T47D (cell line): Measurements from ENCODE around the gene TWIST2.

Source experiments
- DNase-seq, 2 experiments: peaks; one replicate each; pipeline versions ENCODE4 v3.0.0 to v3.0.0-alpha.2; 2011 to 2012; ENCODE audit warnings: low read depth in 1 of 2, low spot score in 1 of 2
- JUND ChIP-seq: IDR thresholded peaks from 2 replicates; pipeline ENCODE4 v1.6.1; 2012; ENCODE audit warnings: low read depth
- in situ Hi-C: cut with HindIII; loops from 2 replicates; pipeline ENCODE4 v1.10.0; 2016; ENCODE audit warnings: low sequenced_read_pairs, low pct_unique_long_range_greater_than_20kb

The TWIST2 gene

DNA sequence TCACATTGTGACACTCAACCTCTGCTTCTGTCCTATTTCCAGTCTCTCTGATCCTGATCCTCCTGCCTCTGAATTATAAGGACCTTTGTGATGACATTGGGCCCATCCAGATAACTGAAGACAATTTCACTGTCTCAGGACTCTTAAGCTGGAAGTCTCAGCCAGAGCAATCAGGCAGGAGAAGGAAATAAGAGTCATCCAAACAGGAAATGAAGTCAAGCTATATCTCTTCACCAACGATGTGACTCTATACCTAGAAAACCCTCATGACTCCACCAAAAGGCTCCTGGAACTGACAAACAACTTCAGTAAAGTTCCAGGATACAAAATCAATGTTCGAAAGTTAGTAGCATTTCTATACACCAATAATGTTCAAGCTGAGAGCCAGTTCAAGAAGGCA is 29.3 kb upstream of the TWIST2 start:
- no peak for DNase-seq
- TF ChIP-seq JUND: no peak
- in situ Hi-C loops: no loop called here

DNA sequence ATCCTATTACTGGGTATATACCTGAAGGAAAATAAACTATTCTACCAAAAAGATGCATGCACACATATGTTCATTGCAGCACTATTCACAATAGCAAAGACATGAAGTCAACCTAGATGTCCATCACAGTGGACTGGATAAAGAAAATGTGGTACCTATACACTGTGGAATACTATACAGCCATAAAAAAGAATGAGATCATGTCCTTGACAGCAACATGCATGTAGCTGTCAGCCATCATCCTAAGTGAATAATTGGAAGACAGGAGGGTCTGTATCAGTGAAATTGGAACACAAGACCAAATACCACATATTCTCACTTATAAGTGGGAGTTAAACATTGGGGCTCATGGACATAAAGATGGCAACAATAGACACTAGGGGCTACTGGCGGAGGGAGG is 27.7 kb upstream of the TWIST2 start:
- in situ Hi-C loops: no loop called here
- no peak for DNase-seq
- TF ChIP-seq JUND: no peak

DNA sequence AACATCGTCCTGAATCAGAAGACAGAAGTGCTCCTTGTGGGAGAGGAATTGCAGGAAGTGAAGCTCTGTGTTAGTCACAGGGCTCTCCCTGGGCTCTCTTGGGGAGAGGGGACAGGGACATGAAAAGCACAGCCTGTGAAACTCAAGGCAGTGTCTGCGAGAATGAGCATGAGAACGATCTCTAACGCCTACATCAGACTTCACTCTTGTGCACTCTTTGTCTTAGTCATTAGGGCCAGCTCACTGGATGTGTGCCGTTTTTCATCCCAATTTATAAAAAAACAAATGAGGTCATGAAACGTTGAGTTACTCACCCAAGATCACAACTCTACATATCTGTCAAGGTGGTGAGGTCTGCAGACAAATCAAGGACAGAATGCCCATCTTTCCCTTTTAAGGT is 27.0 kb upstream of the TWIST2 start:
- in situ Hi-C loops: no loop called here
- DNase-seq: no peak
- no peak for TF ChIP-seq JUND

DNA sequence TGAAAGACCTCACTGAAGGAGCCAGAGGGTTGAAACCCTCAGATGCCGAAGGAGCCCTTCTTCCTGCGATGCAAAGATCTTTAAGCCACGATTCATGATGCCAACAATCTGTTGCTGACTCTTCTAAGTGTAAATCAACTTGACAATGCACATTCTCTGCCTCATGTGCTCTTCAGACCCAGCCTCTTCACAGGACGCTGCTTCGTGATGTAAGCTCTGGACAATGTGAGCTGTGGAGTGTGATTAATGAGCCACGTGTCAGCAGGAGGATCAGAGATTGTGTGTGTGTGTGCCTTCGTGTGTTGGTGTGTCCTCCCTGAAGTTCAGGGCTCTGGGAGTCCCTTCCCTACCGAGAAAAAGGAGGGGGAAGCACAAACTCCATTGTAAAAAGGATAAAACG is 26.5 kb upstream of the TWIST2 start:
- TF ChIP-seq JUND: no peak
- DNase-seq: no peak
- in situ Hi-C loops: no loop called here

DNA sequence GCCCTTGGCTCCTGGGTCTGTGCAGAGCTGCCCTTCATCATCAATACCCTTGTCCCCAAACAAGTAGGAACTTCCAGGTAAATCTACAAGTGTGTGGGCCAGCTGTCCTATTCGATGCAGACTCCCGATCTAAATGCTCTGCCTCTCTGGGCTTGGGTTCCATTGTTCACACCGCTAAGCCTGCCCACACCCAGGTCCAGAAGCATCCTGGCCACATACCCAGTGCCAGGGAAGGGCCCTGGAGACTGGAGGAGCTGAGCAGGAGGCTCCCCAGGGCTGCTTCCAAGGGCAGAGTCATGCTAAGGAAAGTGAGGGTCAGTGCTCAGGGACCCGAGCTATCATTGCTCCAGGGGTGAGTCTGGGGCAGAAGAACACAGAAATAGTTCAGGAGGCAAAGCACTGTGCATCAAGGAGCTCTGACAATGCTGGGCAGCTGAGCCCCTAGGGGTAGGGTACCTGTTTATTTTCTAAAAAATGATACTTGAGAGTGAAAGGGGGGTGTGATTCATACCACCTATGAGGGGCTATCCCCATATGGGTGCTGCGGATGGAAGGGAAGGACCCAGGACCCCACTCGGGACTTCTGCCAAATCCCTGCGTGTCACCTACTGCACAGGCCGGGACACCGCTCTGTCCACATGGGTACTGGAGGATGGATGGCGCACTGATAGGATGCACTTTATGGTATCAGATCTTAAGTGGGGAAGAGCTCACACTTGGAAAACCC is 25.8 kb upstream of the TWIST2 start:
- DNase-seq: no peak
- in situ Hi-C loops: no loop called here
- TF ChIP-seq JUND: no peak

DNA sequence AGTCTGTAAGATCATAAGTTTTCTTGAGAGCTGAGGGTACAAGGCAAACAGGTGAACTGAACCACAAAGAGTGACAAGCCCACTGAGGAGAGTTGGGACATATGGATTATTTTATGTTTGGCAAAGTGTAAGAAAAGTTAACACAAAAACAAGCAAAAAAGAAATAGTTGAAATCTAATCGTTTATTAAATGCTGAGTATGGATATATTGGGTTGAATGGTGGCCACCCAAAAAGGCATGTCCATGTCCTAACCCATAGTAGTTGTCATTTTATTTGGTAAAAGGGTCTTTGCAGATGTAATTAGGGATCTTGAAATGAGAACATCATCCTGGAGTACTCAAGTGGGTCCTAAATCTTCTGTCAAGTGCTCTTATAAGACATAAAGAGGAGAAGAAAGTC is 24.9 kb upstream of the TWIST2 start:
- in situ Hi-C loops: no loop called here
- TF ChIP-seq JUND: no peak
- no peak for DNase-seq

DNA sequence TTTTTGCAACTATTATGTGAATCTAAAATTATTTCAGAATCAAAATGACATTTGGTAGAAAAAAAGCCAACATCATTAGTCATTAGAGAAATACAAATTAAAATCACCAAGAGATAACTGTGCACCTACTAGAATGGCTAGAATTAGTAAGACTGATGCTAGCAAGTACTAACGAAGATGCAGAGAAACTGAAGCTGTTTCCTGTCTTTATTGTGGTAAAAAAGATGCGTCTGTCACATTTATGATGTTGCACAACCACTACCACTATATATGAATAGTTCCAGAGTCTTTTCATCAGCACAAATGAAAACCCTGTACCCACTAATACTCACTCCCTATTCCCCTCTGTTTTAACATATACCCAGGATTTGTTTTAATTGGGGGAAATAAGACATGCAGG is 16.7 kb upstream of the TWIST2 start:
- in situ Hi-C loops: no loop called here
- DNase-seq: no peak
- no peak for TF ChIP-seq JUND

DNA sequence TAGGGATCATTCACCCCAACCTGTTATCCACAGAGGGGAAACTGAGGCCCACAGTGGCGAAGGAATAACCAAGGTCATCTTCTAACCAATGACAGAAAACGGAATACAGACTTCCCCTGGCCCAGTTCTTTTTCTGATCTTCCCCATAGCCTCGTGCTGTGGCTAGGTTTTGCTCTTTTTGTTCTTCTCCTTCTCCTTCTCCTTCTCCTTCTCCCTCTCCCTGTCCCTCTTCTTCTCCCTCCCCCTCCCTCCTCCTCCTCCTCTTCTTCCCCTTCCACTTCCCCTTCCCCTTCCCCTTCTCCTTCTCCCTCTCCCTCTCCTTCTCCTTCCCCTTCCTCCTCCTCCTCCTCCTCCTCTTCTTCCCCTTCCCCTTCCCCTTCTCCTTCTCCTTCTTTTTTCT is 12.9 kb upstream of the TWIST2 start:
- no peak for TF ChIP-seq JUND
- DNase-seq: no peak
- in situ Hi-C loops: no loop called here

DNA sequence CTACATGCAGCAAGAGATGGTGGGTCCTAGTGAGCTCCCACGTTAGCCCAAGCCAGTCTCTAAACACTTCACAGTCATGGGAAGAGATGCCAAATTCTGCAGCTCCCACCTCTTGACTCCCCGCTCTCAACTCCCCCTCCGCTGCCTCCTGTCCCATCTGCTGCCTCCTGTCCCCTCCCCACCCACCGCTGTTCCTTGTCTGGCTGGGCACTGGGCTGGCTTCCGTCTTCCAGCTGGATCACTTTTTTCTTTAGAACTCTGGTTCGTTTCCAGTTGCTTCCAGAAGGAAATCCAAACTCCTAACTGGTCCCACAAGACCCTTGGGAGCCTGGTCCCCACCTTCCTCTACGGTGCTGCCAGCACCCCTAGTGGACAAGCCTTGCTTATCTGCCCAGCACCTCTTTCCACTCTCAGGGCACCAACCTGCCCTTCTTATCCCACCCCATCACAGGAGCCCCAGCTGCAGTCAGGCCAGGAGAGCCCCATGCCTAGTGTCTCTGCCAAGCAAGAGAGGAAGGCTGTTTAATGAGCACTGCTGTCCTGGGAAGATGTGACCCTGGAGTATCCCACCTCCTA is 12.1 kb upstream of the TWIST2 start:
- in situ Hi-C loops: no loop called here
- TF ChIP-seq JUND: no peak
- DNase-seq: no peak

DNA sequence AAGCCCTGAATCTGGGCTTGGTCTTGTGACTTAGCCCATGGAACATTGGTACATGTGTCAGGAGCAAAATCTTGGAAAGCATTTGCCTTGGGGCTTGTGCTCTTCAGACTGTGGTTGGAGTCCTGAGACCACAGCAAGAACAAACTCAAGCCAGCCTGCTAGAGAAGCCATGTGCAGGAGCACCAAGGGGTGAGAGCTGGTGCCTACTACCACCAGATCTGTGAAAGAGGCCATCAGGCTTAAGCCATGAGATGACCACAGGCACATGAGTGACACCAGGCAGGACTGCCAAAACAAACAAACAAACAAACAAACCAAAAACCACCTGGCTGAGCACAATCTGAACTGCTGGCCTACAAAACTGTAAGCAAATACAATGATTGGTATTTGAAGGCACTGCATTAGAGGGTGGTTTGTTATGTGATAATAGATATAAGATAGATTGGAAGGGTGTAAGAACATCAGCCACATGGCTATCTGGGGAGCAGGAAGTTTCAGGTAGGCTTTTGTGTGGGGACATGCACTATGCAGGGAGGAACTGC is 9.0 kb upstream of the TWIST2 start:
- in situ Hi-C loops: no loop called here
- no peak for DNase-seq
- TF ChIP-seq JUND: no peak

DNA sequence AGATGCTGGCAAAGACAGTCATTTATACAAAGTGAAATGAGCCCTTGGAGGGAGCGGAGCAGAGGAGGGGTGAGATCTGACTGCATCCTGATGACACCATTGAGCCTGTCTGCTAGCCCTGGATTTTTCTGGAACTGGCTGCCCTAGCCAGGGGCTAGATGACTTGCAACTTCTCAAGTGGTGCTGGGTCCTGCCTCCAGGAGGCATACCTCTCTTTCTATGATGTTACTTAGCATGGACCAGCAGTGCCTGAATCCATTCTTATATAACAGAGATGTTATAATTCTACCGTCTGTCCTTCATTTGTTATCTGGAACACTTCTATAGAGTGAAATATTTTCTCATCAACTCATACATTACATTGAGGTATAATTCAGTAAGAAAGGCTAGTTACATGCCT is 8.5 kb upstream of the TWIST2 start:
- no peak for DNase-seq
- no peak for TF ChIP-seq JUND
- in situ Hi-C loops: no loop called here

DNA sequence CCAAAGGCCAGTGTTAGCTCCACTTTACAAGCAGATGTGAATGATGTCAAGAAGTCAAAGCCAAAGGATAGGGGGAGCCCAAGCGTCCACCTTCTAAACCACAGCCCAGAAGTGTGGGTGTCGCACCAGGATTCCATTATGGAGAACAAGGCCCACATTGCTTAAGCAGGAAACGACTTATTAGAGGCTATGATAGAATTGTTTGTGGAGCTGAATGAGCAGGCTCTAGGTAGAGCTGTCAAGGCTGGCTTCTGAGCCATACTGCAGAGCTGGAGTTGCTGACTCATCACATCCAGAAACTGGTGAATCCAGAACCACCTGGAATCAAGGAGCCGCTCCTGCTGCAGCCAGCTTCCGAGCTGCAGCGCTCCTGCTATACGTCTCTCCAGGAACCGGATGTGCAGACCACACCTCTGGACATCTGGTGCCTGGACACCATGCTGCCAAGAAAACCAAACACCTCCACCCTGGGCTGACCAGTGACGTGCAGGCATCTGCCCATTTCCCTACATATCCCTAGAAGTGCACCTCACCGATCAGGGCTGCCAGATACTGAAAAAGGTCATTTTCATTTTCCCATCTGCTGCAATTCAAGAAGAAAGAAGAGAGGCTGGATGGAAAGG is 6.2 kb upstream of the TWIST2 start:
- no peak for DNase-seq
- TF ChIP-seq JUND: no peak
- in situ Hi-C loops: no loop called here

DNA sequence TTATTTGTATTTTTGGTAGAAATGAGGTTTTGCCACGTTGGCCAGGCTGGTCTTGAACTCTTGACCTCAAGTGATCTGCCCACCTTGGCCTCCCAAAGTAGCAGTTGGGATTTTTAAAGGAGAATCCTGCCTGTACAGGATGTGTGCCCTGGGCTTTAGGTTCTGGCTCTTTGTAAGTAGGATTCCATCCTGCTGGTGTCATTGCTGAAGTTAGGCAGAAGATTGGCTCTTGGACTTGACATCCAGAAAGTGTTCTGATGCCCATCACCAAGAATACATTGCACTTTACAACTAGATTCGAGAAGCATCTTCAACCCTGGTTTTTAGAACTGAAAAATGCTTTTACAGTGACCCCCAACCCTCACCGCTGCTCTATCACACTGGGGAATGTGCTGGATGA is 4.4 kb upstream of the TWIST2 start:
- in situ Hi-C loops: no loop called here
- TF ChIP-seq JUND: no peak
- DNase-seq: no peak
